Measurements from ENCODE around the gene POU2AF1.
"Not testable (repeated sequence)": the region's sequence is repeated elsewhere in the genome, so short reads cannot be mapped to it uniquely, and the experiment has no call there.

POU2AF1 gene

DNA sequence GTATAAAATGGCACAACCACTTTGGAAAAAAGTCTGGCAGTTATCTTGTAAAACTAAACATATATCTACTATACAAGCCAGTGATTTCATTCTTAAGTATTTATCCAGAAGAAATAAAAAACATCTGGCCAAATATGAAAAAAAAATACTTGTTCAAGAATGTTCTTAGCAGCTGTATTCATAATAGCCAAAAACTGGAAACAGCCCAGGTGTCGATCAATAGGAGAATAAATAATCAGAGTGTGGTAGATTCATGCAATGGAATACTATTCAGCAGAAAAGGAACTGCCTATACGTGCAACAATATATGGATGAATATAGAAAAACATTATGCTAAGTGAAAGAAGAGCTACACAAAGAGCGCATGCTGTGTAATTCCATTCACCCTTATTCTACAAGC, 36.7 kb downstream of the POU2AF1 start:
- no peak for DNase-seq

DNA sequence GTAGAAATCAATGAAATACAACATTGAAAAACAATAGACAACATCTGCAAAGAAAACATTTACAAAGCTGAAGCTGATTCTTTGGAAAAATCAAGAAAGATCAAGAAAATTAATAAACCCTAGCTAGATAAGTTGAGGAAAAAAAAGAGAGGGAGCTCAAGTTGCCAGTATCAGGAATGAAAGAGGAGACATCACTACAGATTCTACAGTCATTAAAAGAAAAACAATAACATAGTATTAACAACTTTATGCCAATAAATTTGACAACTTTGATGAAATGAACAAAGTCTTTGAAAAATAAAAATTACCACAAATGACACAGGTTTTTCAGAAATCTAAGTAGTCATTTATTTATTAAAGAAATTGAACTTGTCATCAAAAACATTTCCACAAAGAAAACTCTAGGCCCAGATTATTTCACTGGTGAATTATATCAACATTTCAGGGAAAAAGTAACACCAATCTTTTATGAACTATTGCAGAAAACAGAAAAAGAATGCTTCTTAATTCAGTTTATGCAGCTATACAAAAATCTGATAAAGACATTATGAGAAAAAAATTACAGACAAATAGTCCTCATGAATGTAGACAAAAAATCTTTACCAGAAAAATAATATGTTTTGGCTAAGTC, 39.2 kb downstream of the POU2AF1 start:
- no peak for DNase-seq

DNA sequence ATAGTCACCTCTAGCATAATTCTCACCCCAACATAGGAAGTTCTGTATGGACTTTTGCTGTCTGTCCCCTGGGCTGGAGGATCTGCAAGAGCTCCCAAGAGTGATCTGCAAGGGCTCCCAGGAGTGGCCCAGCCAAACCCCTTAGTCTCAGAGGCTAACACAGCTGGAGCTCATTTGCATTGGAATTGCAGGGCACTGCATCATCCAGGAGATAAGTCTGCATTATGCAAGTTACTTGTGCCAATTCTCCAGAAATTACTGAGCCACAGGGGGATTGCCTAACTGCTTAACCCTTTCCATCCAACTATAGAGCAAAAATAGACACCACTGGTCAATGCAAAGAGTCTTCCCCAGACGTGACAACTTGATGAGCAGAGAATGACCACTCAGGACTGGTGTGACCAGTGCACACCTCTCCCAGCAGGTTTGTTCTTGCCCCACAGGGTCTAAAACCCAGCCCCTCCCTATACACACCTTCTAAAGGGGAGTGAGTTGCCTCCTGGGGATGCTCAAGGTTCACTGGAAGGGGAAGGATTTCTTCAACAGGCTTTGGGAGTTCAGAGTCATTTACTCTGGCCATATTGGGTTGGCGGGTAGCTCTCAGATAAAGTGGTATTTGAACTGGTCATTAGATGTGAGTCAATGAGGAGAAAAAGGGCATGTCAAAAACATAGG, 42.4 kb downstream of the POU2AF1 start:
- DNase-seq = no peak

DNA sequence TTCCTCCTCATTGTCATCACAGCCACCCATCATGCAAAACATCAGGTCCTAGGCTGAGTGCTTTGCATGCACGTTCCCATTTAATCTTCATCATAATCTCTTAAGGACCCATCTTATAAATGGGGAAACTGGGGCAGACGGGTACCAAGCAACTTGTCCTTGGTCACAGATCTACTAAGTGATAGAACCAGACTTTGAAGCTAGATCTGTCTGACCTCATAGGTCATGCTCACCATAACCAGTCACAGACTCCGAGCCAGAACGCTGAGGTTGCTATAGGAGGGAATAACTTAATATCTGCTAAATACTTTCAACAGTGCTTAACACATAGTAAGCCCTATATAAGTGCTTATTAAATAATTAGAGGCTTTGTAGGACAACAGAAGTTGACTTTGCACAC, 43.0 kb downstream of the POU2AF1 start:
- no peak for DNase-seq

DNA sequence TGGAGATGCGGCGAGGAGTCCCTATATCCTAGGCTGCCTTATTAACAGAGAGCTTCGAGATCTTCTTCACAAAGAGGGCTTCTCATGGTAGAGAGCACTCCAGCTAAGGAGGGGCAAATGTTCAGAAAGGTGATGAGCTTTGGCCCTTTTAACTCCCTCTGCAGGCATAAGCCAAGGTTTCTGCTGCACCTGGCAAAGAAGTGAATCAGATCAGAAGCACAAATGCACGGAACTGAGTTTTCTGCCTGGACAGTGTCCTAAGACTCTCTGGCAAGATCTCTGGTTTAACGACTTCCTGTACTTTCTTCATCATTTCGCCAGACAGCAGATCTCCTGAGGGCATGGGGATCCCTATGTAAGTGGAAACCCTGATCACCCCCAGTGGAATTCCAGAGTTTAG, 43.5 kb downstream of the POU2AF1 start:
- DNase-seq = no peak

DNA sequence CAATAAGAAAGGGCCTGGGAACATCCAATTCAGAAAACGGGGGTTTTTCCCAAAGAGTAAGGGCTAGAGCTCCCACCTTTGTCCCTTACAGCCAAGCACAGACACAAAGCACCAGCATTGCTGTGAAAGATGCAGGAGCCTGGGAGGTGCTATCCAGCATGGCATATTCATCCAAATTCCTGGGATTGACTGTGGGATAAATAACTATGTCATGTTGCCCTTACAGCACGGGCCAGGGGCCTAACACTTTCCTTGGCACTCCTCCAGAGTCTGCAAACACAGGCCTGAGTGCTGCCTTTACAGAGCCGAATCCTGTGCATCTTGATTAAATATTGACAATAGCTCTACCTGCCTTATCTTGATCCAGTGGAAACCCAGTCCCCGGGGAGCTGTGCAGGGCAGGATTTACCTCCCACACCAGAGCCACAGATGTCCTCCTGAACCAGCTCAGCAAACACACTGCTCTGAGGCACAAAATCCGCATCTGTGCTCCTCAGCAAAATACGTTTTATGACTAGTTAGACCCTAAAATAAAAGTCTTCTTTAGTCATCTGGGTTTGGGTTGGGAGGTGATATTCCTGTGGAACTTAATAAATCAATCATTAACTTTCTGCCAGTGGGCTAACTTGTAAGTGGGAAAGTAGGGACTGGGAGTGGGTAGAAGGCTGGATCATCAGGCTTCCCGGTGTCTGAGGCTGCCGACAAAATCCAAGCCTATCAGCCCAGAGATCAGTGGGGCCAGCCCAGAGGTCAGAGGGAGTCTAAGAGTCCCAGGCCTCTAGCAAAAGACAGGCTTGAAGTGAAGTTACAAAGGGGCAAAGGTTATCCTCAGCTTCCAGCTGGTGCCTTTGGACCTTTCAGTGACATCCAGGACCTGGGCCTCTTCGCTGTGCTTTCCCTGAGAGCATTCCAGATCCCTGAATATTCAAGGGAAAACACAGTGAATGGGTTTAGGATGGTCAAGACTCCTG, 44.3 kb downstream of the POU2AF1 start:
- peak; percentile 14 for DNase-seq

DNA sequence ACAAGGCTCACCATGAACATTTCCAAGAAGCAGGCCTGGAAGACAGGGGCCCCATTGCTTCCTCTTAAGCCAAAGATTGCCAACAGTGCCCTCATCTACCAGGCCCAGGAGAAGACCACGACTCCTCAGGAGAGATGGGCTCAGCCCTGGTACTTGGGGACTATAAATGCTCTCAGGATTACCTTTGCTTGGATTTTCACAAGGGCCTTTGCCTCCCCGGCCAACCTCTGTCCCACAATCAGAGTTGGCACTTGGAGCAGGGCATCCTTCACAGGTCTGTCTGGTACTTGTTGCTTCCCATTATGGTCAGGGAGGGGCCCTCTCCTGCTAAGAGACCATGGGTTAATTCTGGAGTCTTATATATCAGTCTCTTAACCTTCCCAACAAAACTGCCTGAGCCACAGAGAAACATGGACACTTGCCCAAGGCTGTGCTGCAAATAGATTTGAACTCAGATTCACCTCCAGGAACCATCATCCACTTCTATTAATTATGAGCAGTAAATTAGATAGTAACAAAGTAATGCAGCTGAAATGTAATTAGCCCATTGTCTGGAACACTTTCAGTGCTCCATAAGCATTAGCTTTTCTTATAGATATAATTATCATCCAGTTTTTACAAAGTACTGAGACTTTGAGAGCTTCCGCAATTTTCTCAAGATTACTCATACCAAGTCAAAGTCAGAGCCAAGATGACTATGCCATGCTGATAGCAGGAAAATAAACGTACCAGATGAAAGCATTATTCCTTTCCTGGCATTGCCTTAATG, 47.2 kb downstream of the POU2AF1 start:
- no peak for DNase-seq

DNA sequence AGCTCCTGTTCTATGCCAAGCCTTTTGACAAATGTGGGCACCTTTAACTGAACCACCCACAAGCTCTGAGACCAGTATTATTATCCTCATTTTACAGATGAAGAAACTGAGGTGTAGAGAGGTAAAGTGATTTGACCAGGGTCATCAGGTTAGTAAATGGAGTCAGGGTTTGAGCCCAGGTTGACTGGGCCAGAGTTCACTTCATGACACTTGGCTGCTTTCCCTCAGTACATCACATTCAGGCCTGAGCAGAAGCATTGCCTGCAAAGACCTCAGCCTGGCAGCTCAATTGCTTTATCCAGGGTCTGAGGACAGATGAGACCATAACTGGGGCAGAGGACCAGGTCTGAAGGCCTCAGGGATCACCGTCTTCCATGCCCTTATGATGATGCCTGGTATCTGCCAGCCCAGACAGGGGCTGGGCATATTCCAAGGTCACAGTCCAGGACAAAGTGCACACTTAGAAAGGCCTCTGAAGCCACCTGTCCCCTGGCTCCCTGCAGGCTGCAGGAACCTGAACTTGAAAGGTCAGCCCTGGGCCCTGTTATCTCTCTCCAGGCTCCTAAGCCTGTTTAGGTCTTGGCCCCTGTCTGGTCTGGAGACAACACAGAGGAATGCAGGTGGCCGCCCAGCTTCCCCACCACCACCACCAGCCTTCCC, 48.7 kb downstream of the POU2AF1 start:
- DNase-seq = no peak

DNA sequence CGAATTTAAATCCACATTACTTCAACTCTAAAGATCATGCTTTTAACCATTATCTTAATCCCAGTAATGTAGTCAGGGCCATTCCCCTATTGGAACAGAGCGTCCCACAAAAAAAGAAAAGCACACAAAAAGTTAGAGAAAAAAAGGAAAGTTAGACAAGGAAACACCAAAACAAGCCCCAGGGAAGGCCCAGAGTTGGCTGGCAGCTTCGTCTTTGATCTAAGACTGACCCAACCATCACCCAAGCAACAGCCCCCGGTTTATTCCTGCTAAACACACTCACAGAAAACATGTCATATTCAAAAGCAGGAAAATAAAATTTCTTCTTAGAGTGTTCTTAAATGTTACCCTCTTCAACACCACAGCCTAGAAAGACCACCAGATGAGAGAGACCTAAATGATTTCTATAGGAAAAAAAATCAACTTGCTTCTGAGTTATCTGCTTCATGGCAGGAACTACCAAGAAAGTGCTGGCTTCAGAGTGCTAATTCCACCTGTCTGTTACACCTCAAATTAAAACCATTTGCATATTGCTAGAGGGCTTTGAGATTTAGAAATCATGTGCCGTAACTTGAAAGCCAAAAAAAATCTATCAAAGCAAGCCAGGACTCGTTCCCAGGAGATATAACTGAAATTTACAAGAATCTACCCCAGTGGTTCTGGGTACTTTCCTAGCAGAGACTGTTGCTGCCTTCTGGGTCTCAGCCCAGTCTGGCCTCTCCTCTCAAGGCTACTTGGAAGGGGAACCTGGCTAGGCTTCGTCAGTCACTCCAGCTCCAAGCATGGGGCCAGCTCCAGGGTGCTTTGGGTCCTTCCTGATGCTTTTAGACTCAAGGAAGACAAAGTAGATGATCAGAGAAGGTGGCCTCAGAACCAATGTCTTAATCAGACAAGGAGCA, 49.5 kb downstream of the POU2AF1 start:
- no peak for DNase-seq

DNA sequence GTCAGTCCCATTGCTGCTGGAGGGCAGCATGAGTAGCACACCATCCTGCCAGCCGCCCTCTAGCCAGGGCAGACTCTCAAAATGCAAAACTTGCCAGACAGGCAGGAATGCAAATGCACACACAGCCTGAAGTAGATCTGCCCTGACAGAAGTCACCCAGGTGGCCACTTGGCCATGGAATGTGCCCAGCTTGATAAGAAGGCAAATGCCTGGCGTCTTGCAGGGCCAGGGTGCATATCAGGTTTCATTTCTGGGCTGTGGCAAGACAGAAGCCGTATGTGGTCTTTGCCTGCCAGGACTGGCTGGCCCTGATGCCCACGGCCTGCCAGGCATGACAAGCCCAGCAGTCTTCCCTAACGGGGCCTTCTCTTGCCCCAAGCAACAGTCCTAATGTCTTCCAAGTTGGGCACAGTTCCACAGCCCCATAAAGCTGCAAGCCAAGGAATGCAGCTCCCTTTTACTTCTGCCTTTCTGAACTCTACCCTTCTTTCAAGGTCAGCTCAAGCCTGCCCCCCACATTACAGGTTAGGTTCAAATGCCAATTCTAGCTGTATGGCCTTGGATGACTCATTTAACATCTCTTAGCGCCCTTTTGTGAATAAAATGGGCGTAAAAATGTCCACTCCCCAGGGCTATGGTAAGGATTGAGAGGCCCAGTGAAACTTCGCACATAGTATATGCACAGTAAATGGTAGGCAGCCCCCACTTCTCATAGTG, 51.0 kb downstream of the POU2AF1 start:
- no peak for DNase-seq

DNA sequence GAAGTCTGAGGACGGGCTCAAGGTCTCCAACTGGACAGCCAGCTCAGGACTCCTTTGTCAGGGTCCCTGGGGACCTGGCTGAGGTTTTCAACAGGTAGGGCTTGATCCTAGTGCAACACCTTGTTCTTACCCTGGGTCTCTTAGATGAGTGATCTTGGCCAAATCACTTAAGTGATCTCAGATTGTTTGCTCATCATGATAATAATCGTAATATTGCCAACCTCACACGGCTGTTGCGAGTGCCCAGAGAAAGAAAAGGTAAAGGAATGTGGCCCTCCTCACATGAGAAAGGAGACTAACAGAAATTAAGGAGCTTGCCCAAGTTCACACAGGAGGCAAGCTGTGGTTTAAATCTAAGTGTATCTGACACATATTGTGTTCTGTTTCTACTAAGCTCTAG, 52.3 kb downstream of the POU2AF1 start:
- no peak for DNase-seq

DNA sequence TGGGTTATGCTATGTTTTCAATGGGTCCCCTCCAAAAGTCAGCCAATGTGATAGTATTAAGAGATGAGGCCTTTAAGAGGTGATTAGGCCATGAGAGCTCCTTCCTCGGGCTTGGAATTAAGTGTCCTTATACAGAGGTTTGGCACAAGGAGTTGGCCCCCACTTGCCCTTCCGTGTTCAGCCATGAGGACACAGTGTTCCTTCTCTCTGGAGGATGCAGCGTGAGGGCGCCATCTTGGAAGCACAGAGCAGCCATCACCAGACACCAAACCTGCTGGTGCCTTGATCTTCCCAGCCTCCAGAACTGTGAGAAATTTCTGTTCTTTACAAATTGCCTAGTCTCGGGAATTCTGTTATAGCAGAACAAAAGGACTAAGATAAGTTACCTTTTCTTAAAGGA, 53.8 kb downstream of the POU2AF1 start:
- DNase-seq = no peak

DNA sequence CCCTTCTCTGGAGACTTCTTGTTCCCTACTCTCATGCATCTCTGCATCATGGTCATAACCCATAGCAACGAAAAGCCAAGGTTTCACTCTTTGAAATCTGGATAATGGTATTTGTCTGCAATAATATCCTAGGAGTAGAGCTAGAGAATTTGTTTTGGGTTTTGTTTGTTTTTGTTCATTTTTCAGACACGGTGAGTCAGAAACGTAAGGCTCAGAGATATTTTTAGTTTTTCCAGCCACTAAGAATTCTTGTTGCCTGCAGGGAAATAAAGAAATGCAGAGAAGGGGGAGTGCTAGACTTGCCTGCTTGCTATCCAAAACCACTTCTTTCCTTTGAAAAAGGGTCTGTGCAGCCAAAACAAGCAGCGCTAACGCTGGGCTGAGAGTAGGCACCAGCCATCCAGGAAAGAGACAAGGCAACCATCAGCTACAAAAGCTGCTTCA, 54.8 kb downstream of the POU2AF1 start:
- no peak for DNase-seq

DNA sequence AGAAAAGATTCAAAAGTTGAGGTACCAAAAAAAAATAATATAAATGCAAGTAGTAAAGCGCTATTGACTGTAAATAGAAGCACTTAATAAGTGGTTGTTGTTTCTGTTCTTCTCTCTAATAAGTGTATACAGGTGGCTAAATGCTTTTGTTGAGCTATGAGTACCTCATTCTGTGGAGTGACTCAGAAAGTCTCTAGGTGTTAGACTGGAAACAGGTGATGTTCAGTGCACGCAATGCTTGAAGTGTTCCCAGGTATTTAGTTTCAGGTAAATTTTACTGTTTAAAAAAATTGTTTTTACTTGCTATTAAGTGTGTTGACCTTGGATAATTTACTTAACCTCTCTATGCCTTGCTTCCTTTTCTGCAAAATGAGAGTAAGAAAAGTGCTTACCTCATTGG, 56.5 kb downstream of the POU2AF1 start:
- no peak for DNase-seq

DNA sequence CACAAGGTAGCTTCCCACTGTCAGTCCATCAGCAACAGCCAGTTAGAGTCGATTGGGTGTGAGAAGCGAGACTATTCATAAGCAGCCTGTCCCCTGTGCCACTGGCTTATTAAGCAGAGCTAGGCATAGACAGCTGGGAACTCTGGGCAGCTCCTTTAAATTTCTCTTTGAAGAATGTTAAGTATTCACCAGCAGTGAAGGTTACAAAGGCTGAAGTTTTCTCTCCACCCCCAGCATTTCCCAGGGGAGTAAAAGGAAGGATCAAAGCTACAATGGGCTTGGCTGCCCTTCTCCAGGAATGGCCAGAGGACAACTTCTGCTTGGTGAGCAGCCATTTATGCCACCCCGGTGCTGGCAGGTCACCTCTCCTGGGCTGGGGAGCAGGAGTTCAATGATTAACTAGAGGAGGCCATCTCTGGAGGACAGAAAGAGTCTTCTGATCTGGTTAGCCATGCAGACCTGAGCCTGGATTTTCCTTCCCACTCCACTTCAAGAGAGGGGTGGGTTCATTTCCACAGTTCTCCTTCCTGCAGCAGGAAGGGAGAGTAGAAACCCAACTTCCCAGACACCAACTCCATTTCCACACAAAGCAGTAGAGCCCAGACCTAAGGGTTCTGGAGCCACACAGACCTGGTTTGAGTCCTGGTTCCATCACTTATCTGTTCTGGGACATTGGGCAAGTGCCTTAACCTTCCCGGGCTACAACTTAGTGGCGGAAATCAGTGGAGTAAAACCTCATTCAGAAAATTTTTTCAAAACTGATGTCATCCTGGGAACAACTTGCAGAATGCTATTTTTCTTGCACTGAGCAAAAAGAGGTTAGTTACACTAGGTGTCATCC, 58.1 kb downstream of the POU2AF1 start:
- DNase-seq = no peak

DNA sequence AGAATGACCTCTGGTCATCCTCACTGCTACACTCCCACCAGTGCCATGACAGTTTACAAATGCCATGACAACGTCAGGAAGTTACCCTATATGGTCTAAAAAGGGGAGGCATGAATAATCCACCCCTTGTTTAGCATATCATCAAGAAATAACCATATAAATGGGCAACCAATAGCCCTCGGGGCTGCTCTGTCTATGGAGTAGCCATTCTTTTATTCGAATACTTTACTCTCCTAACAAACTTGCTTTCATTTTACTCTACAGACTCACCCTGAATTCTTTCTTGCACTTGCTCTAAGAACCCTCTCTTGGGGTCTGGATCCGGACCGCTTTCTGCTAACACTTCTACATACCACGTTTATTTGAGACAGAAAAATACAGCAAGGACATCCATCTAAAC, 58.9 kb downstream of the POU2AF1 start:
- not testable (repeated sequence) for DNase-seq

DNA sequence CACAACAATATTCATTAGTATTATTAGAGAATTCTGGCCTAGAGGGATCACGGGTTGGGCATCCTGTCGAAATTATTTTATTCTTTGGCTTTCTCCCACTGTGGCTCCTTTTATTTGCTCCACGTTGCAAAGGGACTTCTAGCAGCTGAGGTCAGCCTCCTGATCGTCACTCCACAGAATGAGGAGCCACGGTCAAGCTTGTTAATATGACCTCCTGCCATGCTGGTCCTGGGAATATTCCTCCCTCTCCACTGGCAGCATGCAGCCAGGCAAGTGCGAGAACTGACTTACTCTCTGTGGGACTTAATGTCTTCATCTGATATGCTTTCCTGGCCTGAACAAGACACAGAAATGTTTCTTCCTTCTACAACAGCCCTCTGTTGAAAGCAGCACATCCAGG, 59.8 kb downstream of the POU2AF1 start:
- DNase-seq = no peak

DNA sequence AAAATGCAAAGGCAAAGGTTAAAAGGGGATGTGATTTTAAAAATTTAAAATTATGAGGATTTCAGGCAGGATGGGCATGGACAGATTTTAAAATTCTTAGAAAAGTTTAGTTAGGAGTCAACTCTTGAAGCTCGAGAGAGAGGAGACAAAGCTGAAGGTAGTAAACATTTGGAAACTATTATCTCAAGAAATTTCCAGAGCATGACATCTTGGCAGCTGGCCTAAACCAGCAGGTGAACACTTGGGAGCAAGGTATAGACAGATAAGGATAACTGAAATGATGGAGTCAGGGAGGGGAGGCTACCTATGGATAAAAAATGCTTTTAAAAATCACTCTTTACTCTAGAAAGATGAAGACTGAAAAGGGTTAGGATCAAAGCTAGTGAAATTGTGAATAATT, 67.0 kb downstream of the POU2AF1 start:
- DNase-seq = no peak

DNA sequence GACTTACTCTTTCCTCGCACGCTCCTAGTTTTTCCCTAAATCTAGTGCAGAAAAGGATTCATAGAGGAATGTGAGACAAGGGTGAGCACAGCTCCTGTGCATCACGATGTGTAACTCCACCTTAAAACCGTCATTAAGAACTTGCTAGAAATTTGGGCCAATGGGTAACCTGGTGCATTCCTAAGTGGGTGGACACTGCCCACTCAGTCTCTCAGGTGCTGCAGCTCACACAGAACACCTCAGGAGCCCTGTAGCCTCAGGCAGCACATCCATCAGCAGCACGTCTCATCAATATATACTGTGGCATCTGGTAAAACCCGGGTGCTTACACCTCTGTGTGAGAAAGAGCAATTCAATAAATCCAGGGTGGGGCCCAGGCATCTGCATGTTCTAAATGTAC, 68.4 kb downstream of the POU2AF1 start:
- no peak for DNase-seq

DNA sequence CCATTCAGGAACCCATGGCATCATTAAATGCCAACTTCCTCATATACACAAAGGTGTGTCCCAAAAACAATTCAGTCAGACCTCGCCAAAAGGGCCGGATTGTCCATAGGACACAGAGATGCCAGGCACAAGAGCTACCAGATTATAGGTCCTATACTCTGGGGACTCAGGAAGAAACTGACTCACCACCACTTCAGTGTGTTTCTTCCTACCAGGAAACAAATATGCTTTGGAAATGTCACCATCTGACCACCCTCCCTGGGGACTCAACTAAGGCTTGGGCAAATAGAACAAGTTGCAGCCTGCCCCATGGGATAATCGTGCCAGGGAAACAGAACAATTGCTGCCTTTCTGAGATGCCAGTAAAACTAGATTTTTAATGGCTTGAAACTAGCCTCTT, 69.0 kb downstream of the POU2AF1 start:
- DNase-seq = no peak
